Measurements from ENCODE around the gene HOXB4.

Gene HOXB4

GRCh38 chr17:48615047-48615962 lies 37.2 kb upstream of the HOXB4 start, which contains the start of gene HOXB8:
TSS of gene HOXB8 (minus strand) at chr17:48615292. CDS start at chr17:48614704, 588 bp downstream.
- DNase-seq, result no peak

- DNase-seq, result no peak
Observed at GRCh38 chr17:48613862-48614694, 35.9 kb upstream of the HOXB4 start.

- no peak for DNase-seq
Observed at GRCh38 chr17:48612854-48613691, 34.9 kb upstream of the HOXB4 start.

GRCh38 chr17:48612456-48612853 lies 34.3 kb upstream of the HOXB4 start:
- no peak for DNase-seq

DNA sequence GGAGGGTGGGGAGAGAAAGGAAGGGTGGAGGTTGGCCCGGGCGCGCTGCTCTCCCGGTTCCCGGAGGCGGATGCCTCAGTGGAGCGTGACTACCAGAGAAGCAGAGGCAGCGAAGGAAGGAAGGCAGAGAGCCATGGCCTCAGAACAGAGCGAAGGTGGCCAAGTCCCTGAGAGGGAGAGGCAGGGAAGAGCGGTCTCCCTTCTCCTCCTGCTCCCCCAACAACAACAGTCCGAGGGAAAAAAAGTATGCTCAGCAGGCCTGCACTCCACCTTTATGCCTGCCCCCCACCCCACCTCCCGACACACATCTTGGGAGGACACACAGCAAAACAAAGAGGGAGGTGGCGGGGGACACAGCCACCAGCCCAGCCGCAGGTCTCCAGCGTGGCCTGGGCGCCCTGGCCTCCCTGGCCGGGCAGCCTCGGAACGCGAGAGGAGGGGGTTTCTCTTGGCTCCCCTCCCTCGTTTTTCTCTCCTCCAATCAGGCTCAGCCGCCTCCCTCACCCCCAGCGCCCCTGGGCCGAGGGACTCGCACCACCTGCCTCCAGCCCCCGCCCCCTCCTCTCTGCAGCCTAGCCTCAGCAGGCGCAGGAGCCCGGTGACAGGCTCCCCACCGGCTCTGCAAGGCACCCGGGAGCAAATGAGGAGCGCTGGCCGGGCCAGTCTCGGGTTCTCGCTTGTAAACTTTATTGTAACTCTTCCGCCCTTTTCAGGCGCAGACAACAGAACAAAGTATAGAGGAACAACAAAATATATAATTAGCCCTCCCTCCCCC lies 33.7 kb upstream of the HOXB4 start:
- DNase-seq, result no peak

GRCh38 chr17:48611213-48611612 lies 33.1 kb upstream of the HOXB4 start:
- no peak for DNase-seq

DNA sequence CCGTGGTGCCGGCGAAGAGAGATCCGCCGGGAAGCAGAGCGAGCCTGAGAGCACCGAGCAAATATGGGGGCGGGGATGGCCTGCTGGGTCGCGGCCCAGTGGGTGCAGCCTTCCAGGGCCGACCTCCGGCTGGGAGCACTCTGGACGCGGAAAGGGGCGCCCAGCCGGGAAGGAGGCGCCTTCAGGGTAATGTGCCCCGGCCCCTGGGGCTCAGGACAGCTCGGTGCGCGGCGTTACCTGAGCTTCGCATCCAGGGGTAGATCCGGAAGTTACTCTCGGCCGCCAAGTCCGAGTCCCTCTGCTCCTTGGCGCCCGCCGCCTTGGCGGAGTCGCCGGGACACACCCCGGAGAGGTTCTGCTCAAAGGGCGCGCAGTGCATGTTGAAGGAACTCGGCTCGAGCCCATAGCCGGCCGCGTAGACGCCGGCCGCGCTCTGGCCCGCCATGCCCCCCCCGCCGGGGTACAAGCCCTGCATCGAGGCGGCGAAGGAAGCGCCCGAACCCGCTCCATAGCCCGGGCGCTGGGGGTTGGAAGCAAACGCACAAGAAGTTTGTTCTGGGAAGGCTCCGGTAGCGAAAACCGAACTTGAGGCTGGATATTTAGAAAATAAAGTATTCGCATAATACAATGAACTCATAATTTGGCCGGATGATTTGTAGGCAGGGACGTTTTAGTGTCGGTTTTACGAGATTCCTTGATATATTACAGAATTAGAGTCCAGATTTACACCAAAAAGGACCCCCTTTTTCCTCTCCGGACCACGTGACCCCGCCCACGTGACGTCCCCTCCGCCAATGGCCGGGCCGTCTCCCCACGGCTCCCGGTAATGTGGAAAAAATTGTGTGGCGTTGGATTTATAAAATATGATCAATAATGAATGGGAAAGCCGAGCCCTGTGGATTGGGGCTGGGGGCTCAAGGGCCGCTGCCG lies 32.4 kb upstream of the HOXB4 start, which contains the start of gene HOXB7:
TSS of gene HOXB7 (minus strand) at position 736 of the 930 bp plus-strand sequence. CDS start at position 637, 99 bp downstream.
- peak; percentile 65 to 69 for DNase-seq

GRCh38 chr17:48609759-48610281 lies 31.7 kb upstream of the HOXB4 start:
- DNase-seq, result no peak

DNA sequence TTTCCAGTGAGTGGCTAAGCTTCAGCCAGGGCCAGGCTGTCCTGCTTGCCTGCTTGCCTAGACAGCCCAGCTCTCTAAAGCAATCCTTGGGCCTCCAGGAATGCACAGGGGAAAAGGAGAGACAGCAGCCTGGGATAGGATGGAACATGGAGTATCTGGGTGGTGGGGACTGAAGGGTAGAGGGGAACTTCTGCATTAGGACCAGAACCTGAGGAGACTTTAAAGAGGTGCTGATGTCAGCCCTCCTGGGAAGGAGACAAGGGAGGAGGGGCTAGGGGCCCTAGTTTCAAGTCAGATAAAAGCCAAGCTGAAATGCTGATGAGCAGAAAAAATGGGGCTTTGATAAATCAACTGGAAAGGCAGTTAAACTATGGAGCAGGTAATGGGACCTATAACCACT lies 30.9 kb upstream of the HOXB4 start:
- no peak for DNase-seq

DNA sequence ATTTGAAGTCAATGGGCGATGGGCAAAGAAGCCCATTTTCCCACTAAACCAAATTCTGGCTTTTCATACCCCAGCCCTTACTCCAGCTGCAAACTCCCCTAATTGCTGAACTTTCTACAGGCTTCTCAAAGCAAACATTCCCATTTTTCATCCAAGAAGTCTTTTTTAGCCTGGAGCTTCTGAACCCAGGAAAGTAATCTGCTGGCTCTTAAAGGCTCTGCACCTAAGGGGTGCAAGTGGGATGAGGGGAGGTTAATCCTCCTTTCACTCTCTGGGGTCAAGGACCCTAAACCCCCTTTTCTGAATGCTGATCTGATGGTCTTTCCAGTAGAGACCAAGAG lies 30.3 kb upstream of the HOXB4 start:
- DNase-seq, result no peak

DNA sequence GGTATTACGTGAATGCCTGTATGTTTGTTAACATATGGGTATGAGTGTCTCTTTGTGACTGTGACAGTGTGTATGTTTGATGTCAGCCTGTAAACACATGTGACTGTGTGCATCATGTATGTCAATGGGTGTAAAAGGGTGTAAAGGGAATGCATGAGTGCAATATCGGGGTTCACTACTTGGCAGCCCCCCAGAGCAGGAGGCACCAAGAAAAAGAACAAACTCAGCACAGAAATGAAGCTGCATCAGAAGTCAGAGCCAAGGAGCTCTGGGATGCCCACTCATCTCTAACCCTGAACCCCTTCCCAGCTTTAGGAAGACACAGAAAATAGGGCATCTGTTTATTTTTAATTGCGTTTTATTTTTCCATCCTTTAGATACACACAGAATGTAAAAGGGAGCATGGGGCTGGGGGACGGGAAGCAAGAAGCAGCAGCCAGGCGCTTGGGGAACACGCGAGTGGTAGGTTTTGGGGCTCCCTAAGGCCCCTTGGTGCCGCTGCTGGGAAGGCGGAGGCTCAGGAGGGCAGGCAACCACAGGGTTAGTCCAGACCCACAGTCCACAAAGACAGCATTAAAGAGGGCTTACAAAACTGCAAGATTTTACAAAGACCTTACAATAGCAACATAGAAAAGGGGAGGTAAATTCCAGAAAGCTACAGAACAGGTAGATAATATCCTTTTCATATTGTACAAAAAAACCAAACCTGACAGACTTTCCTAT lies 28.9 kb upstream of the HOXB4 start:
- DNase-seq, result no peak

DNA sequence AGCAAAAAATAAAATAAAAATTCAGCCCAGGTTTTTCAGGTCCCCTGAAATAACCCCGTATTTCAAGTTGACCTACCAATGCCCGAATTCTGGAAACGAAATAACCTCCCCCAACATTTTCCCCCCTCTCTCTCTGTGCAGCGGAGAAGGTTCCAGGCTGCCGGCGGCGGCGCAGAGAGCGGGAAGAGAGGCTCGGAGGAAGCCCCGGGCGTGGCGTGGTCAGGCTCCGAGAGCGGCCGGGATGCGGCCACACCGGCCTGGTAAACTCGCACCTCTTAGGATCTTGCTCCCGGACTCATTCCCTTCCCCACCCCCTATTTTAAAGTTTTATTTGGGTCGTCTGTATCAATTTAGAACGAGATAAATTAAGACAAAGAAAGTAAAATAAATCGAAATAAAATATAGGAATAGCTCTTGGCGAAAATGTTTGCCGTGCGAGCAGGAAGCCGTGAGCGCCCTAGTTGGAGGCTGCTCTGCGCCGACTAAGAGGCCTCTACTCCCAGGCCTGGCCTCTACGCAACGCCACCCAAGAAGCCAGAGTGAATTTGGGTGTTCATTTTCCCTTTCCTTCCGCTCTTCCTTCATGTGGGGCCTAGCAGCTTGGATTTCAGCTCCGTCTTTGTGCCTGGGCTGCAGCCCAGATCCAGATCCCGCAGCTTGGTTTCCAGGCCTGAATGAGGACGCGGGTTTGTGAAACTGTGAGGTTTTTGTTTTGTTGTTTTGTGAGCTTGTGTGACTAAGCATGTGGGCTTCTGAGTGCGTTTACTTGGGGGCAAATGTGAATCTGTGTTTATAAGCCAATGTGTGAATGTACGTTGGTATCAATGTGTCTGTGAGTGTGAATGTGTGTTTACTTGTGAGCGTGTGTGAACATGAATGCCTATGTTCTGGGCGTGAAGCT lies 28.1 kb upstream of the HOXB4 start:
- DNase-seq, result no peak

DNA sequence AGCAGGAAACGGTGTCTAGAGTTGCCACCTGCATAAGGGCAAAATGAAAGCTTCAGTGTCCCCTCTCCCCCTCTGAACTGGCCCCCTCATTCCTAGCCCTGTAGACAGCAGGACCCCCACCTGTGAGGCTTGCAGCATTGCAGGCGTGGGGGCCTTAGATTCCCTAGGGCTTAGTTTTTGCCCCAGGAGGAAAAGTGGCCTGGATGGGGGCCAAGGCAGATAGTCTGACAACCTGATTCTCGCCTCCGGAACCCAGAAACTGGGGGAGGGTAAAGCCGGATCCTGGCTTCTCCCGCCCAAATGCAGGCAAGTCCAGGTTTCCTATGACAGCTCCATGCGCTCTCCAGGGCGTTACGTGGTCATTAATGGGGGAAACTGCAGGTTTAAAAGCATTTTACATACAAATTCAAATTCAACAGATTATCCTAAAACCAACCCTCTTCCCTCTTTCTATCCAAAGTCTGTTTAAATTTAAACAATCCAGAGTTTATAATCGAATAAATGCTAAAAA lies 27.3 kb upstream of the HOXB4 start:
- no peak for DNase-seq

DNA sequence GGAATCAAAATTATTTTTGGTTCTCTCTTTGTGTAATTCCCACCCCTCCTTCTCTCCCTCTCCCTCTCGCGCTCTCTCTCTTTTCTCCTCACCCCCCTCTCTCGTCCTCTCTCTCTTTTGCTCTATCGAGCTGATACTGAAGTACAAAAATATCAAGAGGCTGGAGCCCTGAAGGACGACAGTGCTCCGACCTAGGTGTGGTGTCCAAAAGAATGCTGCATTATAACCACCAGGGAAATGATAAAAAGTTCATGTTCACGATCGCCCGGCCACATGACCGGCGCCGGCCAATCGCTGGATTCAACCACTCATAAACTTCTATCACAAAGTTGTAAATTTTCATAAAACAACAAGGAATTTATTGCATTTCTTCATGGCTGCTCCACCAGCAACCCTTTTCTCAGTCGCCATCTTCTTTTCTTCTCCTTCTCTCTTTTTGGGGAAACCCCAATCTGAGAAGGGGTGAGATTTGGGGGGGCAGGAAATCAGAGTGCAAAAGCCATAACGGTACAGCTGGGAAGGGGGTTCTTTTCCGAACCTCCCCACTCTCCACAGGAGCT lies 26.7 kb upstream of the HOXB4 start, which contains the start of gene HOXB6:
TSS of gene HOXB6 (minus strand) at position 217 of the 560 bp plus-strand sequence. CDS start 6,836 bp downstream, outside the sequence.
- DNase-seq, result no peak

GRCh38 chr17:48603959-48604769 lies 26.0 kb upstream of the HOXB4 start:
- no peak for DNase-seq

DNA sequence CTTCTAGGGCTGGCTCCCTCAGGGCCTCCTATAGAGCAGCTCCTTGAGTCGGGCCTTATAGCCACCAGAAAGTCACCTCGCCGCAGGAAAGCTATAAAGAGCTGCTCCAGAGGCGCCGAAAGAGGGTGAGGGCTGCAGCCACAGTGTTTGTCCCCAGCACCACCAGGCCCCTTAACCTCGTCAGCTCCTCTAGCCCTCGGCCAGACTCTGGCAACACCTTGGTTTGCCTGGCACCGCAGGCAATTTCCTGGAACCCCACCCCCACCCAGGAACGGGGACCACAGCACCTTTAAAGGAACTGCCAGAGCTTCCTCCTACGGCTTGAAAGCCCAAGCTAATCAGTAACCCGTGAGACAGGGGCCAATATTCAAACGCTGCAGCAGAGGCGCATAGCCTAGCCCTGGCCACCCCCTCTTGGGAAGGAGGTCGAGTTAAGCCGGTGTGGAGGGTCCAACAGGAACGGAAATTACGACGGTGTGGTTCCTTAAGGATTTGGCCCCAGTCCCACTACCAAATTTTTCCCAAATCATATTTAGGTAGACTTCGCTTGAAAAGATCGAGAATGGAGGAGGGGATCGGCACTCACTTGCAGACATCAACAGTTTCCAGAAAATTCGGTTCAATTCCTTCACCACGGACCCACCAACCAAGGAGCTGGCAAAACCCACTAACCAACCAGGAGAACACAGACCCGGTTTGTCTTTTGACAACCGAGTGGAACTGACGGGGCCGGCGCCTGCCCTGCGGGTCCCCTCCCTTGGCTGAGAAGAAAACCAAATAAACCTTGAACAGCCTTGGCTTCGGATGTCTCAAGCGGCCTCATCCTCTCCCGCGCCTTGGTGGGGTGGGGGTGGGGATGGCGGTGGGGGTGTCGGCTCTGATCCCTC lies 23.6 kb upstream of the HOXB4 start:
- no peak for DNase-seq

Data from stimulated activated CD4-positive, alpha-beta T cell treated with anti-CD3 and anti-CD28 coated beads, Interleukin-2, amount 100 ng/mL, for 48 hours (primary cell).